Stimulated activated CD8-positive, alpha-beta memory T cell treated with anti-CD3 and anti-CD28 coated beads, Interleukin-12 subunit alpha, Interleukin-12 subunit beta, amount 100 ng/mL, for 24 hours (primary cell): Measurements from ENCODE around the gene OR2G6.
"Not testable (repeated sequence)": the region's sequence is repeated elsewhere in the genome, so short reads cannot be mapped to it uniquely, and the experiment has no call there.

ENCODE experiments used
- DNase-seq: peaks from one replicate; pipeline ENCODE4 v3.0.0-alpha.2; 2020; ENCODE audit errors: extremely low read depth

Gene OR2G6

DNA sequence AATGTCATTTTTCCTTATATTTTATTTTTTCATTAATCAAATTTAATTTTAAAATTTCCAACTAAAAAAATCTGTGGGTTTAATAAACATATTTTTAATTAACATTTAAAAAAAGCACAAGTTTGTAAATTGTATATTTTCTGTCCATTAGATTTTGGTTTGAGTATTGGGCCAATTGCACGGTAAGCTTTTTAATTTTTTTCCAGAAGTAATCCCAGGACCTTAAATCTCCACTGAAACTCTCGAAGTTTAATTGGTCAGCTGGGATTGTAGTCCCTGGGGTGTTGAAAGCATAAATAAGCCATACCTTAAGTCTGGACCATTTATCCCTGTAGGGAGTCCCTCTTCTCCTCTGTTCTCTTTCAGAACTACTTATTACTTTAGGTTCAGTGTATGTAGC lies at the start of gene OR2G6:
Gene OR2G6 (plus strand): TSS at position 301 of the 400 bp plus-strand sequence. CDS start 13,574 bp downstream, outside the sequence.
- not testable (repeated sequence) for DNase-seq

DNA sequence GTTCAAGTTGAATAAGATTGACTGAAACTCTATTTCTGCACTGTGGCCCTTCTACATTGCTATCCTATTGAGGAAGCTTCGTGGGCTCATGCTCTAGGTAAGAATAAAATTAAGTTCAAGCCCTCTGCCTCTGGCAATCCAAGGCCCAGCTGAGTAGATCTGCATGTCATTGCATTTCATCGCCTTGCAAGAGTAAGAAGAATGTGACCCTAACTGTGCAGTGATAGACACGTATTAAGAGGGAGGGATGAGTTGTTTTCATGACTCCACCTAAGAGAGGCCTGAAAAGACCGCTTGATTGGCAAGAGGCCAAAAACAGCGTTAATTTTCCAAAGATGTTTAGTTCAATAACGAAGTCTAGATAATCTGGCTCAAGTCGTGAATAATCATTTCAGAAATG lies 48.8 kb upstream of the OR2G6 start:
- DNase-seq = not testable (repeated sequence)

DNA sequence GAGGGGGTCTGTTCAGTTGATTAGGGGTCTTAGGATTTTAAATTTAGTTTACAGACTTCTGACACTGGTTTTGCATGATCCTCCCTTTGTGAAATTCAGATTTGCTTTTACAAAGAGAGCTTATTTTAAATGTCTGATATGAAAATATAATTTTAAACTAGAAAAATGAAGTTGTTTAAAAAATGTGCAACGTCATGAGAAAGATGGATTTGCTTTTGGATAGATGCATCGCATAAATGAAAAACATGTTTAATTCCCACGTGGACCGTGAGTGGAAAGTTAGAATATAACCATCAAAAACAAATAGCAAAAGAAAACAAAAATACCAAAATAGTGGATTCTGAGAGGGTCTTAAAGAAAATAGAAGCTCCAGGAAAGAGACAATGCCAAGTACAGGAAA lies 36.7 kb upstream of the OR2G6 start:
- no peak for DNase-seq

DNA sequence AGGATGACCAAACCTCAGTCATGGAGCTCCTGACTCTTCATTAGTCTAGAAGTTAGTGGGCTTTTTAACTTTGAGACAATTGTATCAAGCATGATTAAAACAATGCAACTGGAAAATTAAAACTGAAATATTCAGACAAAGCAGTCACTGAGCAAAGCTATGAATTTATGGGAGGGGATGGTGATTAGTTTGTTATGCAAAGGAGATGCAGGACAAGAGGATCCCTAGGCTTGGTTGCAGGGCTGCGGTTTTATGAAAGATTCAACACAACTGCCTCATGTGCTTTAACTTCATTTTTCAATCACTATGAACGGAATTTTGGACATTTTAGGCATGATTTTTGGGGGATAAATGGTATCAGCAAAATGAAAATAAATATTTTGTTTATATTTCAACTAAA lies 35.8 kb upstream of the OR2G6 start:
- DNase-seq = not testable (repeated sequence)

DNA sequence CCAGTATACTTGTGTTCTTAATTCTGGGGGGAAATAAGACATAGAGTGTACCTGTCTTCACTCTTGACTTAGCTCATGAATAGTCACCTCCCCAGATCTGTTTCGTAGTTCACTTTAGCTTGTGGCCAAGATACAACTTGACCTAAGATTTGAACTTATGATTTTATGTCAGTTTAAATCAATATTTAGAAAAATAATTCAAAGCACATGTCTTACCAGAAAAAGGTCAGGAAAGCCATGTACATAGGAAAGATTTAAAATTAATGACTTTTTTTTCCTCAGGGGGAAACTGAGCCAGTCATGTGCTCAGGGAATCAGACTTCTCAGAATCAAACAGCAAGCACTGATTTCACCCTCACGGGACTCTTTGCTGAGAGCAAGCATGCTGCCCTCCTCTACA lies 34.8 kb upstream of the OR2G6 start, which contains the start of gene OR2T3:
Gene OR2T3 (plus strand): TSS at position 301 of the 400 bp plus-strand sequence. CDS start 0 bp downstream, at position 301.
- DNase-seq = not testable (repeated sequence)

DNA sequence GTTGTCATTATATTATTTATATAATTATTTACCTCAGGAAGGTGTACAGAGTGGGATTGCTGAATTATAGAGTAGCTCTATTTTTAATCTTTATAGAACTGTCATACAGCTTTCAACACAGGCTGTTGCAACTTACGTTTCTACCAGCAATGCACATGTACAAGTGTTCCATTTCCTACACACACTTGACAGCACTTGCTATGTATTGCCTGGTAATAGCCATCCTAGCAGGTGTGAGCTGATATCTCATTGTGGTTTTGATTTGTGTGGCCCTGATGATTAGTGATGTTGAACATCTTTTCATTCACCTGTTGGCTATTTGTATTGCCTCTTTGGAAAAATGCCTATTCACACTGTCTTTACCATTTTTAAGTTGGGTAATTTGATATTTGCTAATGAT lies 32.2 kb upstream of the OR2G6 start:
- not testable (repeated sequence) for DNase-seq

DNA sequence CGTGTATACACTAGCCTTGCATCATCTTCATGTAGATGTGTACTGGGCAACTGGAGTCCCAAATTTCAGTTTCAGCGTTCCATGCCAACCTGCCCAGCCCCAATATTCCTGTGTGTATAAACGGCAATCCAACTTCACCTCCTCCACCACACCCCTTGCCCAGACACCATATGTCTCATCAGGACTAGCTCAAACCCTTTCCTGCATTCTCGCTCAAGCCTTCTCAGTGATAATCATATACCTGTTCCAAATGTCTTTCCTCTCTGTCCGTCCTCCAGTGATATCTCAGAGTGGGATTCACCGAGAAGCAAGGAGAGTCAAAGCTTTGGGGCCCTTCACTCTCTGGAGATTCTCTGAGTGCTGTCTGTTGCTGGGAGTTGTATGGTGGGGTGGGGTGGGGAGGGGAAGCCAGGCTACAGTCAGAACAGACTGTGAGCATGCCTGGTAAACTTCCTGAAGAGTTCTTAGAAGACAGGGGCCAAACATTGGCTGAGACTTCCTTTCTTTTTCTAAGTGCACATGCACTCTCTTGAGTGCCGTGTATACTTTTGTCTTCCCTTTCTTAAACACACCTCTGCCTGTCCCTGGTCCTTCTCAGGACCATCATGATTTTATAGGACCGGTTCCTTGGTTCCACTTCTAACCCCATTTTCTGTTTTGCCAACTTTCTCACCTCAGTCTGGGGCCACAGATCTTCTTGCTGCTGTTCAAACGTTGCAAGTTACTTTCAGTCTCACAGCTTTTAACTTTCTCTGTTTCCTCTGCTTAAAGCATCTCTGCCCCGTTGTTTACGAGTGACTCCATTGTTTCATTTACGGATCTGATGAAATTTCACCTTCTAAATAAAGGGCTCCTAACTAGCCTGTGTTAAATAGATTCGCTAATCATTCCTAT lies 25.9 kb upstream of the OR2G6 start:
- not testable (repeated sequence) for DNase-seq

DNA sequence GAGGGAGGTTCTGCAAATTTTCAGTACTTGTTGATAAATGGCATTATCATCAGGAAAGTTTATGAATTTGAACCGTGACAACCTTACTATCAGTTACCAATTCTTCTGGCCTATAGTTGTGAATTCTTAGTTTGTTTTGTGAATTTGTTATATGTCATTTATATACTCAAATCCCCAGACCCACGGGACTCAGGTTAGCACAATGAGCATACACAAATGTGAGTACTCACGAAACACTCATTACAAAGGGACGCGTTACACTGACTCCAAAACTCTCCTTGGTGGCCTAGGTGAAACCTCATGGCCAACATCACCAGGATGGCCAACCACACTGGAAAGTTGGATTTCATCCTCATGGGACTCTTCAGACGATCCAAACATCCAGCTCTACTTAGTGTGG lies 19.6 kb upstream of the OR2G6 start, which contains the start of gene OR2T5:
Gene OR2T5 (plus strand): TSS at position 301 of the 400 bp plus-strand sequence. CDS start 0 bp downstream, at position 301.
- DNase-seq = not testable (repeated sequence)

DNA sequence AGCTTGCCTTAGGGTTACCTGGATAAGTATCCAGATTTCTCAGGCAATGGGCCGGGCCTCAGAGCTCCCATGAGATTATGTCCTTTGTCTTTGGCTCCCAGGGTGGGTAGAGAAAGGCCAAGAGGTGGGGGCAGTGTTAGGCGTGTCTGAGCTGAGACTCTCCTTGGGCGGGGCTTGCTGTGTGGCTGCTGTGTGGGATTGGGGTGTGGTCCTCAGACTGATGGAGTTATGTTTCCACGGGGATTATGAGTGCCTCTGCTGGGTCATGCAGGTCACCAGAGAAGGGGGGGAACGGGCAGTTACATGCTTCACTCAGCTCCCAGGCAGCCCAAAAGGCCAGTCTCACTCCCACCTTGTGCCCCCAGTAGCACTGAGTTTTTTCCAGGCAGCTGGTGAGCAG lies 11.2 kb upstream of the OR2G6 start:
- not testable (repeated sequence) for DNase-seq

DNA sequence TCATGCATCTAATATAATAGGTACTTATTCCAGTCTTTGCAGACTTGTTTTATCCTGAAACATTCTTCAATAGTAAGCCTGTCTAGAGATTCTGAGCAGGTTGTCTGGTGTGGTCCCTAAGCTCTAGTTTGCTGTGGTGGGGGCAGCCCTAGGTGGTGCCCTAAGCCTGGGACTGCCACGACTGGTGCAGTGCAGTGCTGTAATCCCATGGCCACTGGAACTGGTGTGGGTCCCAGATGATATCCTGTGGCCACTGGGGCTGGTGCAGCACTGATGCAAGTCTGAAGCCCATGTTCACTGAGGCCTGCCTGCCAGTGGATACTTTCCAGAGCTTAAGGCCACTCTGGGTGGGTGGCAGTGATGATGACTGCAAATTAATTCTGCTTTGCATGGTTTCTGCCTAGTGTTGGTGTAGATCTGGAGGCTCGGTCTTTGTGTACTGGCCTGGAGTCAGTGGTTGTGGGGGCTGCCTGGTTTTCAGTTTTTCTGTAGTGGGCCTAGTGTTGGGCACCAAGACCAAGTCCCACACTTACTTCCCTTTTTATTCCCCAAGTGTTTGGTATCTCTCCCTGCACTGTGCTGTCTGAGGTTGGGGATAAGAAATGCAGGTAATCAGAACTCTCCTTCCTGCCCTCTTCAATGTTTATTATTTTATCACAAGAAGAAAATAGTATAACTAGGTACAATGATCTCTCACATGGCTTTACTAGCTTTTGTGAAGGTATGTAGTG lies 7.4 kb upstream of the OR2G6 start:
- not testable (repeated sequence) for DNase-seq

DNA sequence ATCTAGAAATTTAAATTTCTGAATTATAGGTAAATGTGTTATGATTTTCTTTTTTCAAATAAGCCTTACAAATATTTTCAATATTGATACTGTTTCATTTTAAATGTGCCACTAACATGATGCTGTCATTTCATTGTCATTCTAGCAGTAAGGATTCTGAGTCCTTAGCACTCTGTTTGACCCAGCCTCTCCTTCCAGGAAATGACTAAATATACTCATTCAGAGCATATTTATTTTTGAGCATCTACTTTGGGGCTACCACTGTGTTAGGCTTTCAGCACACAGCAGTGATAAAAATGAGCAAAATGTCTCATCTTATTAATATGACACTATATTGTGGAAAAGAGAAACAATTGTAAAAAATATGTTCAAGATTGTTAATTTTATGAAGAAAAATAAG lies 2.3 kb downstream of the OR2G6 start:
- DNase-seq = not testable (repeated sequence)

DNA sequence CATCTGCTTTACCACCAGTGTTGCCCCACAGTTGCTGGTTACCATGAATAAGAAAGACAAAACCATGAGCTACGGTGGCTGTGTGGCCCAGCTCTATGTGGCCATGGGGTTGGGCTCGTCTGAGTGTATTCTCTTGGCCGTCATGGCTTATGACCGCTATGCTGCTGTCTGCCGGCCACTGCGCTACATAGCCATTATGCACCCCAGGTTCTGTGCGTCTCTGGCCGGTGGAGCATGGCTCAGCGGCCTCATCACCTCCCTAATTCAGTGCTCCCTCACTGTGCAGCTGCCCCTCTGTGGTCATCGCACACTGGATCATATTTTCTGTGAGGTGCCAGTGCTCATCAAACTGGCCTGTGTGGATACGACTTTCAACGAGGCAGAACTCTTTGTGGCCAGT lies 14.0 kb downstream of the OR2G6 start:
- no peak for DNase-seq

DNA sequence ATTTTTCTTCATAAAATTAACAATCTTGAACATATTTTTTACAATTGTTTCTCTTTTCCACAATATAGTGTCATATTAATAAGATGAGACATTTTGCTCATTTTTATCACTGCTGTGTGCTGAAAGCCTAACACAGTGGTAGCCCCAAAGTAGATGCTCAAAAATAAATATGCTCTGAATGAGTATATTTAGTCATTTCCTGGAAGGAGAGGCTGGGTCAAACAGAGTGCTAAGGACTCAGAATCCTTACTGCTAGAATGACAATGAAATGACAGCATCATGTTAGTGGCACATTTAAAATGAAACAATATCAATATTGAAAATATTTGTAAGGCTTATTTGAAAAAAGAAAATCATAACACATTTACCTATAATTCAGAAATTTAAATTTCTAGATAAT lies 29.6 kb downstream of the OR2G6 start:
- not testable (repeated sequence) for DNase-seq

DNA sequence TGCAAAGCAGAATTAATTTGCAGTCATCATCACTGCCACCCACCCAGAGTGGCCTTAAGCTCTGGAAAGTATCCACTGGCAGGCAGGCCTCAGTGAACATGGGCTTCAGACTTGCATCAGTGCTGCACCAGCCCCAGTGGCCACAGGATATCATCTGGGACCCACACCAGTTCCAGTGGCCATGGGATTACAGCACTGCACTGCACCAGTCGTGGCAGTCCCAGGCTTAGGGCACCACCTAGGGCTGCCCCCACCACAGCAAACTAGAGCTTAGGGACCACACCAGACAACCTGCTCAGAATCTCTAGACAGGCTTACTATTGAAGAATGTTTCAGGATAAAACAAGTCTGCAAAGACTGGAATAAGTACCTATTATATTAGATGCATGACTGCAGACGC lies 39.5 kb downstream of the OR2G6 start:
- DNase-seq = not testable (repeated sequence)

DNA sequence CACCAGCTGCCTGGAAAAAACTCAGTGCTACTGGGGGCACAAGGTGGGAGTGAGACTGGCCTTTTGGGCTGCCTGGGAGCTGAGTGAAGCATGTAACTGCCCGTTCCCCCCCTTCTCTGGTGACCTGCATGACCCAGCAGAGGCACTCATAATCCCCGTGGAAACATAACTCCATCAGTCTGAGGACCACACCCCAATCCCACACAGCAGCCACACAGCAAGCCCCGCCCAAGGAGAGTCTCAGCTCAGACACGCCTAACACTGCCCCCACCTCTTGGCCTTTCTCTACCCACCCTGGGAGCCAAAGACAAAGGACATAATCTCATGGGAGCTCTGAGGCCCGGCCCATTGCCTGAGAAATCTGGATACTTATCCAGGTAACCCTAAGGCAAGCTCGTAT lies 43.2 kb downstream of the OR2G6 start:
- not testable (repeated sequence) for DNase-seq

DNA sequence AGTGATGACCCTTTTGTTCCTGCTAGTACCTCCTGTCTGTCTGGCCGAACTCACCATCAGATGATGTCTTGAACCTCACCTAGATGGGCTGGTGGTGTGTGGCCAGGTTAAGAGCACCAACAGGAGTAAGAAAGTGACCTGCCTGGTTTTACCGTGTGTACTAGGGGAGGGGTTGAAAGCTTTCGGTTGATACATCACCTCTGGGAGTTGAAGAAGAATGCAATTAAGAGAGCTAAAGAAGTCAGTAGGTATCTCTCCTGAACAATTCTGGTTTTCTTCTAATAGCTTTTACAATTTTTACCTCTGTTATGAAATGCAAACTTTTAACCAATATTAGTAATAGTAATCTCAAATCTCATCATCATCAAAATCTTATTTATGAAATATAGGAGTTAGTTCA lies 54.8 kb downstream of the OR2G6 start, which contains the start of gene OR2T29:
Gene OR2T29 (minus strand): TSS at position 101 of the 400 bp plus-strand sequence. CDS start 3,281 bp downstream, outside the sequence.
- DNase-seq = not testable (repeated sequence)

DNA sequence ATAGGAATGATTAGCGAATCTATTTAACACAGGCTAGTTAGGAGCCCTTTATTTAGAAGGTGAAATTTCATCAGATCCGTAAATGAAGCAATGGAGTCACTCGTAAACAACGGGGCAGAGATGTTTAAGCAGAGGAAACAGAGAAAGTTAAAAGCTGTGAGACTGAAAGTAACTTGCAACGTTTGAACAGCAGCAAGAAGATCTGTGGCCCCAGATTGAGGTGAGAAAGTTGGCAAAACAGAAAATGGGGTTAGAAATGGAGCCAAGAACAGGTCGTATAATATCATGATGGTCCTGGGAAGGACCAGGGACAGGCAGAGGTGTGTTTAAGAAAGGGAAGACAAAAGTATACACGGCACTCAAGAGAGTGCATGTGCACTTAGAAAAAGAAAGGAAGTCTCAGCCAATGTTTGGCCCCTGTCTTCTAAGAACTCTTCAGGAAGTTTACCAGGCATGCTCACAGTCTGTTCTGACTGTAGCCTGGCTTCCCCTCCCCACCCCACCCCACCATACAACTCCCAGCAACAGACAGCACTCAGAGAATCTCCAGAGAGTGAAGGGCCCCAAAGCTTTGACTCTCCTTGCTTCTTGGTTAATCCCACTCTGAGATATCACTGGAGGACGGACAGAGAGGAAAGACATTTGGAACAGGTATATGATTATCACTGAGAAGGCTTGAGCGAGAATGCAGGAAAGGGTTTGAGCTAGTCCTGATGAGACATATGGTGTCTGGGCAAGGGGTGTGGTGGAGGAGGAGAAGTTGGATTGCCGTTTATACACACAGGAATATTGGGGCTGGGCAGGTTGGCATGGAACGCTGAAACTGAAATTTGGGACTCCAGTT lies 57.9 kb downstream of the OR2G6 start:
- DNase-seq = not testable (repeated sequence)

DNA sequence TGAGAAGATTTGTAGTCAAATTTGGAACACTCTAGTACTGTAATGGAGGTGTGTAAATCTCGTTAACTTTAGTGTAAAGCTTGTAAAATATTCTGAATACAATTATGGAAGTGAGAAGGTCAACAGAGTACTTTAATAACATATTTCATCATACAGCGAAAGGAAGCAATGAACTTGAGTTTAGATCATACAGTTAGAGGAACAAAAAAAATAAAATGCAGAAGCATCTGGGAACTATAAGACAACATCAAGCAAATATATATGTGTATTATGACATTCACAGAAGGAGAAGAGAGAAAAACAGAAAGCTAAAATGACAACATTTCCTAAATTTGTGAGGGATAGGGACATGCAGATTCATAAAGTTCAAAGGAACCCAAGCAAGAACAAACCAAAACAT lies 61.2 kb downstream of the OR2G6 start:
- not testable (repeated sequence) for DNase-seq

DNA sequence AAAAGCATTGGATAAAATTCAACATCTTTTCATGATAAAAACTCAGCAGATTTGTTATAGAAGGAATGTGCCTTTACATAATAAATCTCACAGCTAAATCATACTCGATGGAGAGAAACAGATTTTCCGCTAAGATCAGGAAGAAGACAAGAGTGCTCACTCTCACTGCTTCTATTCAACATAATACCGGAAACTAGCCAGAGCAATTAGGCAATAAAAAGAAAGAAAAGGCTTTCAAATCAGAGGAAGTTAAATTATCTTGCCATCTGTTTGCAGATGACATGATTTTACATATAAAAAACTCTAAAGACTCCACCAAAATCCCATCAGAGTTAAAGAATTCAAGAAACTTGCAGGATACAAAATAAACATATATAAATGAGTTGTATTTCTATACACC lies 62.9 kb downstream of the OR2G6 start:
- DNase-seq = not testable (repeated sequence)

DNA sequence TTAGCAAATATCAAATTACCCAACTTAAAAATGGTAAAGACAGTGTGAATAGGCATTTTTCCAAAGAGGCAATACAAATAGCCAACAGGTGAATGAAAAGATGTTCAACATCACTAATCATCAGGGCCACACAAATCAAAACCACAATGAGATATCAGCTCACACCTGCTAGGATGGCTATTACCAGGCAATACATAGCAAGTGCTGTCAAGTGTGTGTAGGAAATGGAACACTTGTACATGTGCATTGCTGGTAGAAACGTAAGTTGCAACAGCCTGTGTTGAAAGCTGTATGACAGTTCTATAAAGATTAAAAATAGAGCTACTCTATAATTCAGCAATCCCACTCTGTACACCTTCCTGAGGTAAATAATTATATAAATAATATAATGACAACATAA lies 64.2 kb downstream of the OR2G6 start:
- DNase-seq = not testable (repeated sequence)

DNA sequence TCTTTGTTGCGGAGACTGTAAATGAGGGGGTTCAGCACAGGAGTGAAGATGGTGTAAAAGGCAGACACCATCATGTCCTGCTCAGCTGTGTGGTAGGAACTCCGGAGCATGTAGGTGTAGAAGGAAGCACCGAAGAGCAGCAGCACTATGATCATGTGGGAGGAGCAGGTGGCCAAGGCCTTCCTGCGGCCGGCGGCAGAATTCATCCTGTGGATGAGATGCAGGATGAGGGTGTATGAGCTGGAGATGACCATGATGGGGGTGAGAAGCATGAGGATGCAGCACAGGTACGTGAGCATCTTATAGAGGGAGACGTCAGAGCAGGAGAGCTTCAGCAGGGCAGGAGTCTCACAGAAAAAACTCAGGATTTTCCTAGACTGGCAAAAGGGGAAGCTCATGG lies 66.0 kb downstream of the OR2G6 start:
- DNase-seq = not testable (repeated sequence)
